LoVo (cell line): ENCODE results near the gene MMP23B.

Experiments
- DNase-seq: peaks from one replicate; pipeline ENCODE4 v3.0.0-alpha.2; 2016; ENCODE audit warnings: low spot score

The MMP23B gene

DNA sequence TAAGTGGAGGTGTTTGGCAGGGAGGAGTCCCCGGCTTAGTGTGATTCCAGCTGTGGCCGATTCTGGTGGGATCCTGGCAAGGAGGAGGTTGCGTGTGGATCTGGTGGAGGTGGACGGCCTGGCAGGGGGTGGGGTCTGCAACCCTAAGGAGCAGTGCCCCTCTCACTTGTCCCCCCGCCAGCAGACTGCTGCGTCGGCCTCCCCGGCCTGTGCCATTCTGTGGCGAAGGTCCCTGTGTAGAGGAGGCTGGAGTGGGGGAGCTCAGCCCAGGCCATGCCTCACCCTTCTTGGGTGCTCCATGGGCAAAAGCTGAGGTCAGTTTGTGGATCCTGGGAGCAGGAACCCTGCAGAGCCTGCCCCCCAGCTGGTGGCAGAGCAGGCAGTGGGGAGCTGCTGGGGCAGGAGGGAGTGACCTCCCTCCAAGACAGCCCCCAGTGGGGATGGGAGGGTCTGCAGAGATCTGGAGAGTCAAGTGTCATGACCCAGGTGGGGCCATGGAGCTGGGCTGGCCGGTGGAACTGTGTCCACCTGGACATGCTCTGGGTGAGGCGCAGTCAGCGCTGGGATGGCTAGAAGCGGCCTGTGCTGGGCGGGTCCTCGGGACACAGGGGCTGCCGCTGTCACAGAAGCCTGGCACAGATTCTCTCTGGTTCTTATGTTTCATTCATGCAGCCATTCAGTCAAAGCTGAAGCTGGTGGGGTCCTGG, 11.4 kb upstream of the MMP23B start:
- DNase-seq: no peak

DNA sequence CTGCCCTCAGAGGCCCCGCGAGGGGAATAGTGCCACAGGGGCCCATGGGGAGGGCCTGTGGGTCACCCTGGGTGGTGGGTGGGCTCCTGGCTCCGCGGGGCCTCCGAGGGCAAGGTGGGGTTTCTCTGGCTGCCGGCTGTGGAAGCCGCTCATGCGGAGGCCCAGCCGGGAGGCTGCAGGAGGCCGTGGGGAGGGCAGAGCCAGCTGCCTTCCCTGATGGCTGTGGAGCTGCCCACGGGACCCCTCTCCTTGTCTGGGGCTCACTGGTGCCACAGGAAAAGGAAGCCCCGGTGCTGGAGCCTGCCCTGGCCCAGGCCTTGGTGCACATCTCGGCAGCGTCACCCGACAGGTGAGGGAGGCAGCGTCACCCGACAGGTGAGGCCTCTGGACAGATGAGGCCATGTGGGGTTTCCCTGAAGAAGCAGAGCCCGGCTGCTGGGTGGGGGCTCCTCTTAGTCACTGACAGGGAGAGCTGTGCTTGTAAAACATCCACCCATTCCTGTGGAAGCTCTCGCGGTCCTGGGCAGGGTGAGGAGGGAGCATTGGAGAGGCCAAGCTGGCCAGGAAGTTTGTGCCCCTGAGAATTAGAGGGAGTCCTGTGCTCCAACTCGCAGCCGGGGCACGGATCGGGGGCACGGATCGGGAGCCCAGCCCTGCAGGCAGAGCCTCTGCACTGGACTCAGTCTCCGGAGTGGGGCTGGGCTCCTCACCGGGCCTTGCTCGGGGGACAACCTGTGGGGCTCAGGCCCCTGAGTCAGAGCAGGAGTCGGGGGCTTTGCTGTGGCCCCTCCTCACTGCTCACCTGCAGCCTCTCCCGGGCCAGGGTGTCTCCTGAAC, 10.6 kb upstream of the MMP23B start:
- no peak for DNase-seq

DNA sequence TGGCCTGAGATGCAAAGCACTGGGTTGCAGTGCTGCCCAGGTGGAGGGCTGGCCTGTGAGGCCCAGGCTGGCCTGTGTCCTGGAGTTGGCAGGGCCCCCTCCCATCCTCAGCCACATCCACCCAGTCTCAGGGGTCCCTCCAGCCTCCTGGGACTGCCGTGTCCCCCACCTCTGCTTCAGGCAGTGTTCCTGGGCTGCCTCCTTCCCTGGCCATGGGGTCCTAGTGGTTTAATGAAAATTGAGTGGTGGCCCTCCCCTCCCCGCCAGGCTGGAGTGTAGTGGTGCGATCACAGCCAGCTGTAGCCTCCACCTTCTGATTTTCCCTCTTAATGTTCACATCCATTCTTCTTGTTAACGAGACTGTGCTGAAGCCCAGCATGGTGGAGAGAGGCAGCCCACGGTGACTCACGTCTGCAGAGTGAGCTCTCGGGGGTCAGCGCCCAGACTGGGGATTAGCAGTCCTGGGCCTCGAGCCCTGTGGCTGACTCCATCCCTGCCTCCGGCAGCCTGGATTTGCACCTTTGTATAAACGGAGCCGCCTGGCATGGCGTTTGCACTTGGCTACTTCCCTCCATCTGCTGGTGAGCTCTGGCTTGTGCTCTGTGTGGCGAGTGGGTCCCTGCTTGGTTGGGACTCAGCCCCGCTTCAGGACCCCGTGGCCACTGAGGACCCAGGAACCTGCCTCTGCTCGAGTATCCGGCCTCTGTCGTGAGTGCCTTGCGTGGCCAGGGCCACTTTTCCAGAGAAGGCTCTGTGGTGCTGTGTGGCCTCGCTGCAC, 9.8 kb upstream of the MMP23B start:
- DNase-seq: no peak

- DNase-seq: no peak
Measured at GRCh38 chr1:1622788-1623094, 9.2 kb upstream of the MMP23B start.

DNA sequence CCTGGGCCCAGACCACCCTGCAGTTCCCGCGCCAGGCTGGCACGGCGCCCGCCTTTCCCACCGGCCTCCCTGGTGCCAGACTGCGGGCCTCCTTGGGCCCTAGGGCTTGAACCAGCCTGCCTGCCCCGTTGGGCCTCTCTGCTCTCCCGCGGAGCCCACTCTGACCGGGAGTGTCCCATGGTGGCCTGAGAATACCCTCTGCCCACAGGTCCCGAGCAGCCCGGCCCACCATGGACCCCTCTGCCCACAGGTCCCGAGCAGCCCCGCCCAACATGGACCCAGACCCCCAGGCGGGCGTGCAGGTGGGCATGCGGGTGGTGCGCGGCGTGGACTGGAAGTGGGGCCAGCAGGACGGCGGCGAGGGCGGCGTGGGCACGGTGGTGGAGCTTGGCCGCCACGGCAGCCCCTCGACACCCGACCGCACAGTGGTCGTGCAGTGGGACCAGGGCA, 8.8 kb upstream of the MMP23B start:
- DNase-seq: no peak

GRCh38 chr1:1623631-1624442, 8.1 kb upstream of the MMP23B start:
- no peak for DNase-seq

GRCh38 chr1:1624443-1625403, 7.2 kb upstream of the MMP23B start:
- no peak for DNase-seq

DNA sequence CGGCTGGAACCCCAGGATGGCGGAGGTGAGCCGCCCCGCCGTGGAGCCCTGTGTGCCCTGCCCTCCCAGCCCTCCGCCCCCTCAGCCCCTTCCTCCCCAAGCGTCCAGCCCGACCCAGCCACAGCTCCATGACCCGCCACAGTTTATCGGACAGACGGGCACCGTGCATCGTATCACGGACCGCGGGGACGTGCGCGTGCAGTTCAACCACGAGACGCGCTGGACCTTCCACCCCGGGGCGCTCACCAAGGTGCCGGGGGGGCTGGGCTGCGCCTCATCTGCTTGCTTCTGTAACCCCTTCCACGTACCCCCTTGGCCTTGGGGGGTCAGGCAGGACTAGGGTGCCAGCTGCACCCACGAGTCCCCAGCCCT, 6.6 kb upstream of the MMP23B start:
- DNase-seq: no peak

- DNase-seq: no peak
Measured at GRCh38 chr1:1625824-1626206, 6.2 kb upstream of the MMP23B start.

DNA sequence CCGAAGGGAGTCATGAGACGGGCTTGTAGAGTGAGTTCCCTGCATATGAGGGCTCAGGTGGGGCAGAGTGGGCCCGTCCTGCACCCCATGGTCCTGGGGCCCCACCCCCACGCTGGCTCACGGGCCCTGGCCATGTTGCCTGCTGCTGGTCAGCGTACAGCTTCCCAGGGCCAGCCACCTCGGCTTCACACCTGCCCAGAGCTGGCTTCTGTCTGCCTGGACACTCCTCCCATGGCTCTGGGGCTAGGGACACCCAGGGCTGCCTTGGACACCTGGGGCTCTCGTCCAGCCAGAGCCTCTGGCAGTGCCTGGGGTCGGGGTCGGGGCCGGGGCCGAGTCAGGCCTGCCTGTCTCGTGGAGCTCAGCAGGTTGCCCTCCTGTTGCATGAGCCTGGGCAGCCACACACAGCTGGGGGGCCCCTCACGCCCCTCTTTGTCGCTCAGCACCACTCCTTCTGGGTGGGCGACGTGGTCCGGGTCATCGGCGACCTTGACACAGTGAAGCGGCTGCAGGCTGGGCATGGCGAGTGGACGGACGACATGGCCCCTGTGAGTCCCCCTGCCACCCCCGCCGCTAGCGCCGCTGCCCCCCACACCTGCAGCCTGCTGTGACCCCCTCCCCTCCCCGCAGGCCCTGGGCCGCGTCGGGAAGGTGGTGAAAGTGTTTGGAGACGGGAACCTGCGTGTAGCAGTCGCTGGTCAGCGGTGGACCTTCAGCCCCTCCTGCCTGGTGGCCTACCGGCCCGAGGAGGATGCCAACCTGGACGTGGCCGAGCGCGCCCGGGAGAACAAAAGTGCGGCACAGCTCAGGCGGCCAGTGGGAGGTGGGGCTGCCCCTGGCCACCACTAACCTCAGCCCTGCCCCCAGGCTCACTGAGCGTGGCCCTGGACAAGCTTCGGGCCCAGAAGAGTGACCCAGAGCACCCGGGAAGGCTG, 5.5 kb upstream of the MMP23B start:
- no peak for DNase-seq

DNA sequence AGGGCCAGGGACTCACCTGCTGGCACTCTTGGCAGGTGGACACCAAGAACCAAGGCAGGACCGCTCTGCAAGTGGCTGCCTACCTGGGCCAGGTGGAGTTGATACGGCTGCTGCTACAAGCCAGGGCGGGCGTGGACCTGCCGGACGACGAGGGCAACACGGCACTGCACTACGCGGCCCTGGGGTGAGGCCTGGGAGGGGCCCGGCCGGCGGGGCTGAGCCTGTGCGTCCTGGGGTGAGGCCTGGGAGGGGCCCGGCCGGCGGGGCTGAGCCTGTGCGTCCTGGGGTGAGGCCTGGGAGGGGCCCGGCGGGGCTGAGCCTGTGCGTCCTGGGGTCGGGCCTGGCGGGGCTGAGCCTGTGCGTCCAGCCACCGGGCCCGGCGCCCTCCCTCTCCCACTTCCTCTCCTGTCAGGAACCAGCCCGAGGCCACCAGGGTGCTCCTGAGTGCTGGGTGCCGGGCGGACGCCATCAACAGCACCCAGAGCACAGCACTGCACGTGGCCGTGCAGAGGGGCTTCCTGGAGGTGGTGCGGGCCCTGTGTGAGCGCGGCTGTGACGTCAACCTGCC, 4.6 kb upstream of the MMP23B start:
- peak; percentile 47 for DNase-seq

DNA sequence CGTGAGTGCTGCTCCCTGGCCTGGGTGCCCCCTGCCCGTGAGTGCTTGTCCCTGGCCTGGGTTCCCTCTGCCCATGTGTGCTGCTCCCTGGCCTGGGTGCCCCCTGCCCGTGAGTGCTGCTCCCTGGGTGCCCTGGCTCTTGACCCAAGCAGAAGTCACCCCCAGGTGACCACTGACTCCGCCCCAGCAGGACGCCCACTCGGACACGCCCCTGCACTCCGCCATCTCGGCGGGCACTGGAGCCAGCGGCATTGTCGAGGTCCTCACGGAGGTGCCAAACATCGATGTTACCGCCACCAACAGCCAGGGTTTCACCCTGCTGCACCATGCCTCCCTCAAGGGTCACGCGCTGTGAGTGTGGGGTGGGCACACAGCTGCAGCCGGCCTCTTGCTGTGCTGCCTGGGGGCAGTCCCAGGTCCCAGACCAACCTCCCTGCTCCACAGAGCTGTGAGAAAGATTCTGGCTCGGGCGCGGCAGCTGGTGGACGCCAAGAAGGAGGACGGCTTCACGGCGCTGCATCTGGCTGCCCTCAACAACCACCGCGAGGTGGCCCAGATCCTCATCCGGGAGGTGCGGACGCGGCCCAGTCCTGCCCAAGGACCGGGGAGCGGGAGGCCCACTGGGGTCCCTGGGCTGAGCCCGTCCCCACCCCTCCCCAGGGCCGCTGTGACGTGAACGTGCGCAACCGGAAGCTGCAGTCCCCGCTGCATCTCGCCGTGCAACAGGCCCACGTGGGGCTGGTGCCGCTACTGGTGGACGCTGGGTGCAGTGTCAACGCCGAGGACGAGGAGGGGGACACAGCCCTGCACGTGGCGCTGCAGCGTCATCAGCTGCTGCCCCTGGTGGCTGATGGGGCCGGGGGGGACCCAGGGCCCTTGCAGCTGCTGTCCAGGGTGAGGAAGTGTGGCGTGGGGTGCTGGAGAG, 3.9 kb upstream of the MMP23B start:
- no peak for DNase-seq

DNA sequence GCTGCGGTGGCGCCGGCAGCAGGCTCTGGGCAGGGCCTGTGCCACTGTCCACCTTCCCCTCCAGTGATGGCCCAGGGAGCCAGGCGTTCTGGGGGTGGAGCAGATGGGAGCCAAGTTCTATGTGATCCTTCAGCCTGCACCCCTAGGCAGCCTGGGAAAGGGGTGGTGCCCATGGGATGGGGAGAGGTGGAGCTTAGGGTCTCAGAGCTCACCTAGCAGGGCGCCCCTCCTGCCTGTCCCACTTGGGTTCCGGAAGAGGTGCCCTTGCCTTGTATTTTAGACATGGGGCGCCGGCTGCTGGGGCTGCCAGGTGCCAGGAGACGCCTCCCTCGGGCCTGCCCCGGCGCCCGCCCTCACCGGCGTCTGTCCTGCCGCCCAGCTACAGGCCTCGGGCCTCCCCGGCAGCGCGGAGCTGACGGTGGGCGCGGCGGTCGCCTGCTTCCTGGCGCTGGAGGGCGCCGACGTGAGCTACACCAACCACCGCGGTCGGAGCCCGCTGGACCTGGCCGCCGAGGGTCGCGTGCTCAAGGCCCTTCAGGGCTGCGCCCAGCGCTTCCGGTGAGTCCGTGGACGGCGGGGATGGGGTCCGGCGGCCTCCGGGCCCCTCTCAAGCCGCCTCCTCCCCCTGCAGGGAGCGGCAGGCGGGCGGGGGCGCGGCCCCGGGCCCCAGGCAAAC, 3.1 kb upstream of the MMP23B start:
- no peak for DNase-seq

GRCh38 chr1:1629430-1630190, 2.4 kb upstream of the MMP23B start:
- DNase-seq: no peak

DNA sequence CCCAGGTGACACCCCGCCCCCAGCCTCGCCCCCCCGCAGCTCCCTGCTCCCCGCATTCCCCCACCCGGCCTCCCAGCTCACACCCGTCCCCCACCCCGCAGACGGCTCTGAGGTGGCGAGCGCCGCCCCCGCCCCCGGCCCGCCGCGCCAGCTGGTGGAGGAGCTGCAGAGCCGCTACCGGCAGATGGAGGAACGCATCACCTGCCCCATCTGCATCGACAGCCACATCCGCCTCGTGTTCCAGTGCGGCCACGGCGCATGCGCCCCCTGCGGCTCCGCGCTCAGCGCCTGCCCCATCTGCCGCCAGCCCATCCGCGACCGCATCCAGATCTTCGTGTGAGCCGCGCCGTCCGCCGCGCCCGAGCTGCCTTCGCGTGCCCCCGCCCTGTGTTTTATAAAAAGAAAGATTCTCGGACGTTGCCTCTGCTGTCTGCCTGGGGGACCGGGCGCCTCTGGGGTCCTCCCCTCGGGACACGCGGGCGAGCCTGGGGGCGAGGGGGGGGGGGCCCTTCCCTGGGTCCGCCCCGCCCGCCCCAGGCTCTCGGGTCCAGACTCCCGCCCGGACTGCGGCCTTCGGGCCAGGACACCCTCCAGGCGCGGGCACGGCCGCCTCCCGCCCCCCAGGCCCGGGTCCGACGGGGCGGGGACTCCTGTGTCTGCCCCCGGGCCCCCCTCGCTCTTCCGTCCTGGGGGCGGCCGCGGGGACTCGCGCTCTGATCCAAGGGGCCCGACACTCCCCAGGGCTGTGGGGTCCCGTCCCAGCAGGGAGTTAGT, 1.6 kb upstream of the MMP23B start:
- DNase-seq: no peak
